Kidney (tissue), 14 donors: ENCODE results near the gene KNL1. TPM values are rescaled to one million over a fixed set of nuclear protein-coding genes. Genes with fewer than 3 reads are reported as not detected.

Source experiments
- DNase-seq, 5 donors: peaks; one replicate each; pipeline ENCODE4 v3.0.0-alpha.2; 2013 to 2020
- FAIRE-seq: peaks from 2 replicates; lab custom pipeline; 2012; peaks lifted over from hg19 to GRCh38; lab: Jason Lieb, UNC
- H3K27ac ChIP-seq, 2 donors: one replicate each; pipeline ENCODE4 v1.7.0; 2013; ENCODE audit warnings: low read depth in 2 of 2, low read length in 2 of 2, inconsistent platforms in 1 of 2
- H3K27me3 ChIP-seq: one replicate; pipeline ENCODE4 v1.7.1; 2013; ENCODE audit warnings: low read length, inconsistent platforms; ENCODE audit not compliant: control insufficient read depth, insufficient read depth
- H3K36me3 ChIP-seq, 3 donors: one replicate each; pipeline versions ENCODE4 v1.7.0 to v1.7.1; 2013; ENCODE audit warnings: low read length in 3 of 3, control low read depth in 1 of 3, inconsistent platforms in 1 of 3; ENCODE audit not compliant: insufficient read depth in 3 of 3, control insufficient read depth in 2 of 3
- H3K4me1 ChIP-seq, 3 donors: one replicate each; pipeline versions ENCODE4 v1.7.0 to v1.7.1; 2013; ENCODE audit warnings: low read length in 3 of 3, inconsistent platforms in 1 of 3, low read depth in 1 of 3; ENCODE audit not compliant: control insufficient read depth in 2 of 3, insufficient read depth in 2 of 3
- H3K4me3 ChIP-seq, 3 donors: one replicate each; pipeline versions ENCODE4 v1.7.0 to v1.8.1; 2013; ENCODE audit warnings: low read length in 3 of 3, control low read depth in 1 of 3, inconsistent platforms in 1 of 3
- H3K9ac ChIP-seq, 3 donors: one replicate each; pipeline versions ENCODE4 v1.7.0 to v1.7.1; 2013; ENCODE audit warnings: low read length in 3 of 3, control low read depth in 1 of 3, inconsistent platforms in 1 of 3
- H3K9me3 ChIP-seq, 3 donors: one replicate each; pipeline versions ENCODE4 v1.7.0 to v1.7.1; 2013; ENCODE audit warnings: low read length in 3 of 3, control low read depth in 1 of 3, inconsistent platforms in 1 of 3; ENCODE audit not compliant: control insufficient read depth in 2 of 3, insufficient read depth in 1 of 3
- CTCF ChIP-seq: IDR thresholded peaks from 3 replicates; pipeline ENCODE4 v1.5.1; 2012; ENCODE audit warnings: mild to moderate bottlenecking, moderate library complexity, borderline replicate concordance; ENCODE audit not compliant: insufficient read depth; ENCODE audit errors: extremely low read depth
- intact Hi-C: fragments of 100-400 bp; cut with DNase I; formaldehyde crosslinking; loops from one replicate; pipeline ENCODE4 v1.11.1; 2022
- polyA plus RNA-seq: library from polyadenylated mRNA; stranded (reverse); fragments of 350-450 nt; fragmentation: Illumina TruSeq; extraction: RNeasy Lipid Tissue Mini Kit (QIAGEN cat#74804); gene quantifications from one replicate; pipeline ENCODE4 v1.2.3, GENCODE V29; 2014; ENCODE audit warnings: low read depth, low replicate concordance; ENCODE audit not compliant: insufficient read depth
- total RNA-seq: library from RNA; stranded (reverse); fragmentation: NEBNext Ultra II Directional; extraction: Animal tissue kit (Norgen Biotek cat#: 25700); gene quantifications from one replicate; pipeline ENCODE4 v1.2.1, GENCODE V29; 2021
- donor health status: control.
- donor health status: control.
- donor health status: control.
- donor health status: control.
- donor health status: control.
- donor health status: DM: yes; HTN: yes; CAD: no.
- donor health status: Normal renal cell carcinoma (clear cell type).

Gene KNL1
- total and polyA plus RNA-seq, 2 donors from 2014 or later: 1.1 to 2.5 TPM

DNA sequence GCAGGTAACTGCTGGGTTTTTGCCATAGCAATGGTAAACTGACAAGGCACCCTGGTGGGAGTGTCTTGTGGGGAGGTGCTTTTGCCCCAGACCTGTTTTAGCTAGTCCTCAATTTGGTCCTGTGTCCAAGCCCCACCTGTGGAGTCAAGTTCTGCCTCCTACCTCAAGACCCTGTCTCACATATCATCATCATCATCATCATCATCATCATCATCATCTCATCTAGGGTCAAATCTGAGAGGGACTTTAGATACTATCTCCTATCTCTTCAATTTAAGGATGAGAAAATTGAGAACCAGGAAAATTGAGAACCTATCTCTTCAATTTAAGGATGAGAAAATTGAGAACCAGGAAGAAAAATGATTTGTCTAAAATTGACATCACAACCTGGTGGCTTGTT is 9.9 kb downstream of the KNL1 start:
- DNase-seq: no peak

GRCh38 chr15:40613080-40613479 is 19.0 kb downstream of the KNL1 start:
- H3K9me3 ChIP-seq: no peaks in the 10 kb centered on the region
- H3K27me3 ChIP-seq: no peaks in the 10 kb centered on the region
- DNase-seq (no peak), FAIRE-seq (no peak)
- H3K27ac ChIP-seq: no peak overlapping the region
- no peaks in the 10 kb centered on the region for H3K36me3 ChIP-seq
- no peak for TF ChIP-seq CTCF
- no peak overlapping the region for H3K9ac ChIP-seq
- no peaks in the 10 kb centered on the region for H3K4me1 ChIP-seq
- H3K4me3 ChIP-seq: no peak overlapping the region
- intact Hi-C loops: no loop called here

More for the DNA sequence above, 9.9 kb downstream of the KNL1 start:
- no peaks in the 10 kb centered on the region for H3K27me3 ChIP-seq
- FAIRE-seq: no peak
- H3K36me3 ChIP-seq: no peaks in the 10 kb centered on the region
- H3K27ac ChIP-seq: no peak overlapping the region
- H3K4me3 ChIP-seq: no peak overlapping the region
- H3K9ac ChIP-seq: no peak overlapping the region
- H3K9me3 ChIP-seq: no peaks in the 10 kb centered on the region
- intact Hi-C loops: no loop called here
- H3K4me1 ChIP-seq: no peaks in the 10 kb centered on the region
- no peak for TF ChIP-seq CTCF

DNA sequence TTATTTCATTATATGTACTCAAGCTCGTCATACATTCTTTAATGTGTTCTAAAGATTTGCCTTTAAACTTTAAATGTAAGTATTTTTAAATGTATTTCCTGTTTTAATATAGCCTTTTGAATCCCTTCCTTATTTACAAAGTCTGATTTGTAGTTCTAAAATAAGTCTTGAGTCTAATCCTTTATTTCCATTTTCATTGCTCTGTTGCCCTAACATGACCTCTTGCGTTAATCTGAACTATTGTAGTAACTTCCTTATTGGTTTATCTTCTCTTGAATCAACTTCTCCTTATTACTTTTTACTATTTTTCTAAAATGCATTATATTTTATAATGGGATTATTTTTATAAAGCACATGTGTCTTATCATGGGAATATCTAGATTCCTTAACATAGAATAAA is 24.0 kb downstream of the KNL1 start:
- Histone ChIP-seq H3K27ac (no peak overlapping the region), H3K36me3 (no peaks in the 10 kb centered on the region), H3K27me3 (no peaks in the 10 kb centered on the region), H3K4me1 (no peaks in the 10 kb centered on the region), H3K4me3 (no peak overlapping the region), H3K9me3 (no peaks in the 10 kb centered on the region), H3K9ac (no peak overlapping the region)
- DNase-seq: no peak
- FAIRE-seq: peak; percentile 73
- intact Hi-C loops: no loop called here
- TF ChIP-seq CTCF: no peak

DNA sequence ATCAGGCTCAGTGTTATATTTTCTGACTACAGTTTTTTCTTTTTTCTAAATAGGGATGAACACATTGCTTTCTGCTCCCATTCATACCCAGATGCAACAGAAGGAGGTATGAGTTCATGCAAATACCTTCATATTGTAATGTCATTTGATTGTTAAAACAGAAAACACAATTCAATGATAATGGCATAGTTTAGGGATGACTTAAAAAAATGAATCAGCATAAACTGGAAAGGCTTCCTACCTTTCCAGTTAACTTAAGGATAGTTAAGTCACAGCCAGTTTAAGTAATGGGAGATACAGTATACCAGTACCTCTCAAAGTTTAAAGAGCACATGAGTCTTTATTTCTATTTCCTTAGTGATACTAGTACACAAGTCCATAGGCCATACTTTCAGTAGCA is 24.9 kb downstream of the KNL1 start:
- H3K36me3 ChIP-seq: no peaks in the 10 kb centered on the region
- FAIRE-seq (no peak), DNase-seq (no peak)
- no peaks in the 10 kb centered on the region for H3K4me1 ChIP-seq
- intact Hi-C loops: no loop called here
- H3K9me3 ChIP-seq: no peaks in the 10 kb centered on the region
- no peak for TF ChIP-seq CTCF
- H3K27me3 ChIP-seq: no peaks in the 10 kb centered on the region
- no peak overlapping the region for H3K9ac ChIP-seq
- H3K27ac ChIP-seq: no peak overlapping the region
- no peak overlapping the region for H3K4me3 ChIP-seq
